GM13977 (cell line): ENCODE results near the gene SERPING1.
A peak's percentile ranks its signal among the peaks of the same experiment; 100 is the strongest.

Experiments
- DNase-seq: peaks from one replicate; pipeline ENCODE4 v3.0.0; 2012; ENCODE audit warnings: low spot score
- CTCF ChIP-seq: IDR thresholded peaks from 2 replicates; pipeline ENCODE4 v1.5.1; 2012; ENCODE audit warnings: mild to moderate bottlenecking, control low read depth; ENCODE audit not compliant: insufficient read depth; ENCODE audit errors: extremely low read depth, missing control alignments
- in situ Hi-C: fragments of 300-500 bp; cut with MboI; formaldehyde crosslinking; loops from one replicate; pipeline ENCODE4 v1.12.0; 2022; ENCODE audit warnings: low sequenced_read_pairs, low pct_unique_long_range_greater_than_20kb, mixed read lengths, inconsistent platforms; ENCODE audit not compliant: unreplicated experiment

Gene SERPING1

GRCh38 chr11:57638005-57638781, 40.7 kb downstream of the SERPING1 start:
- no peak for TF ChIP-seq CTCF
- DNase-seq = peak; percentile 66
- in situ Hi-C loops = loop anchor here (25.0 kb wide), 1 partner anchor 276 kb away; no protein-coding TSS in a partner anchor

GRCh38 chr11:57638811-57639320, 41.4 kb downstream of the SERPING1 start:
- TF ChIP-seq CTCF = peak; percentile 0
- in situ Hi-C loops = loop anchor here (25.0 kb wide), 1 partner anchor 277 kb away; no protein-coding TSS in a partner anchor
- DNase-seq = peak; percentile 51

- peak; percentile 46 for DNase-seq
- in situ Hi-C loops = loop anchor here (25.0 kb wide), 1 partner anchor 277 kb away; no protein-coding TSS in a partner anchor
- no peak for TF ChIP-seq CTCF
Observed at GRCh38 chr11:57639321-57640067, 42.0 kb downstream of the SERPING1 start.

GRCh38 chr11:57640068-57640800, 42.7 kb downstream of the SERPING1 start:
- in situ Hi-C loops = loop anchor here (25.0 kb wide), 1 partner anchor 278 kb away; no protein-coding TSS in a partner anchor
- TF ChIP-seq CTCF = no peak
- no peak for DNase-seq

GRCh38 chr11:57641011-57641807, 43.7 kb downstream of the SERPING1 start:
- DNase-seq = peak; percentile 80
- TF ChIP-seq CTCF = peak; percentile 49
- in situ Hi-C loops = loop anchor here (25.0 kb wide), 1 partner anchor 279 kb away; no protein-coding TSS in a partner anchor
